DOHH2 (cell line): Measurements from ENCODE around the gene THAP4.

Experiments used
- CTCF ChIP-seq: fragments of 200-600 bp; sonication (generic); IDR thresholded peaks from one replicate; pipeline ENCODE4 v1.5.1; 2014; ENCODE audit warnings: antibody characterized with exemption, mild to moderate bottlenecking, low read depth, low read length; ENCODE audit not compliant: poor library complexity, severe bottlenecking
- EZH2phosphoT487 ChIP-seq: fragments of 200-600 bp; sonication (generic); IDR thresholded peaks from 2 replicates; pipeline ENCODE4 v1.6.1; 2017; ENCODE audit warnings: borderline replicate concordance, mild to moderate bottlenecking, antibody characterized with exemption, low read length, moderate library complexity, mixed read lengths

GRCh38 chr2:241665731-241666440 lies 28.9 kb upstream of the THAP4 start:
- TF ChIP-seq EZH2phosphoT487 (no peak), CTCF (no peak)
